ENCODE data around the gene CIB4. TPM values are rescaled to one million over a fixed set of nuclear protein-coding genes. Genes with fewer than 3 reads are reported as not detected.

CIB4 gene
- total and polyA plus RNA-seq, 7 donors = not detected

DNA sequence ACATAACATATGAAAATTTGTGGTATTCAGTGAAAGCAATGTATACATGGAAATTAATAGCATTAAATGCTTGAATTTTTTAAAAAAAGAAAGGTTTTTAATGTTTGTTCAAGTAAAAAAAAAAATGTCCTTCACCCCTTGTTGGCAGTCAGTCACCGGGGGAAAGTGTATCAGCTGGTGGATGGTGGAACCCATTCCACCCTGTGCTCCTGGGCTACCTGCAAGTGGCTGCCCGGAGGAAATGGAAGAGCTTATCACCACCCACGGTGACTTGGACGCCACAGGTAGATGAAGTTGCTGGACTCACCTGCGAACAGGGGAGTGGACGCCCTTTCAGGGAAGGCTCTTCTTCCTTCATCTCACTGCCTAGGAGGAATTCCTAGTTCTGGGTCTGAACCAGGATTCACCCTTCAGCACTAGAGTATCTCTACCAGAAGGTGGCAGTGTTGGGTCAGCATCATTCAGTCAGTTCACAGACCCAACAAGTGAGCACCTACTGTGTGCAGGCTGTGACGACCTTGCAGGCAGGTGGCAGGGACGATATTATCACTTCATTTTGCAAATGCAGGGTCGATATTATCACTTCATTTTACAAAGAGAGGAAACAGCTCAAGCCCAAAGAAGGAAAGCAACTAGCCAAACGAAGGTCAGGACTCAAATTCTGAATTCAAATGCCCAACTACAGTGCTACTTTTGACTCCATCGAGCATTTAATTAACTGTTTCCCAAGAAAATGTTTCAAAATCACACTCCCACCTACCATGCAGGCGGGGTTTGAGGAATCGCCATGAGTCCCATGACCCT is 35.8 kb downstream of the CIB4 start:
- Histone ChIP-seq H3K9me3 (no peaks in the 10 kb centered on the region), H3K4me3 (no peak overlapping the region), H3K36me3 (ENCODE audit: insufficient read depth in 1 of 2, low read depth in 1 of 2) (no peaks in the 10 kb centered on the region), H3K27me3 (ENCODE audit: insufficient read depth in 3 of 3, low read length in 2 of 3) (peaks cover 0 to 26% (median 0%) of the 10 kb centered on the region in 3 donors), H3K27ac (no peak overlapping the region), H3K4me1 (no peaks in the 10 kb centered on the region)
- WGBS, 3 donors = 32 to 35% (median 32%) methylated on average over 13 of the region's 13 CpGs
- DNase-seq (no peak), ATAC-seq (peak; percentile 57 to 82 (median 73))
- intact Hi-C loops (cut with DNase I) = loop anchor here (1.0 kb wide), 1 partner anchor 140 kb away; no protein-coding TSS in a partner anchor
- TF ChIP-seq, protein P1, sequence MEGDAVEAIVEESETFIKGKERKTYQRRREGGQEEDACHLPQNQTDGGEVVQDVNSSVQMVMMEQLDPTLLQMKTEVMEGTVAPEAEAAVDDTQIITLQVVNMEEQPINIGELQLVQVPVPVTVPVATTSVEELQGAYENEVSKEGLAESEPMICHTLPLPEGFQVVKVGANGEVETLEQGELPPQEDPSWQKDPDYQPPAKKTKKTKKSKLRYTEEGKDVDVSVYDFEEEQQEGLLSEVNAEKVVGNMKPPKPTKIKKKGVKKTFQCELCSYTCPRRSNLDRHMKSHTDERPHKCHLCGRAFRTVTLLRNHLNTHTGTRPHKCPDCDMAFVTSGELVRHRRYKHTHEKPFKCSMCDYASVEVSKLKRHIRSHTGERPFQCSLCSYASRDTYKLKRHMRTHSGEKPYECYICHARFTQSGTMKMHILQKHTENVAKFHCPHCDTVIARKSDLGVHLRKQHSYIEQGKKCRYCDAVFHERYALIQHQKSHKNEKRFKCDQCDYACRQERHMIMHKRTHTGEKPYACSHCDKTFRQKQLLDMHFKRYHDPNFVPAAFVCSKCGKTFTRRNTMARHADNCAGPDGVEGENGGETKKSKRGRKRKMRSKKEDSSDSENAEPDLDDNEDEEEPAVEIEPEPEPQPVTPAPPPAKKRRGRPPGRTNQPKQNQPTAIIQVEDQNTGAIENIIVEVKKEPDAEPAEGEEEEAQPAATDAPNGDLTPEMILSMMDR (IDR thresholded peaks at IDR 0.05) = peak; percentile 81

DNA sequence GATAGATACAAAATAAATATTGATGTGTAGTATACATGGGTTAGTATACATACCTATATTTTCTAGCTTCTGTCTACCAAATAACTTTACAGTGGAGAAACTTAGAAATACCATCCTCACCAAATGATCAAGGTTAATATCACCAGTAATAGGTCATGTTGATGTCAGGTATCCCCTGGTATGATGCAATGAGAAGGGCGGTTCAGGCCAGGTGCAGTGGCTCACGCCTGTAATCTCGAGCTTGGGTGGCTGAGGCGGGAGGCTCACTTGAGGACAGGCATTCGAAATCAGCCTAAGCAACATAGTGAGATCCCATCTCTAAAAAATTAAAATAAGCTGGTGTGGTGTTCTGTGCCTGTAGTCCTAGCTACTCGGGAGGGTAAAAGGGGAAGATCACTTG is 38.6 kb downstream of the CIB4 start:
- ATAC-seq = no peak
- intact Hi-C loops (cut with DNase I) = no loop called here
- peaks cover 0 to 26% (median 2%) of the 10 kb centered on the region in 3 donors for H3K27me3 ChIP-seq (ENCODE audit: insufficient read depth in 3 of 3, low read length in 2 of 3)
- H3K9me3 ChIP-seq = no peaks in the 10 kb centered on the region
- H3K4me3 ChIP-seq = no peak overlapping the region
- H3K4me1 ChIP-seq = no peaks in the 10 kb centered on the region
- no peak overlapping the region for H3K27ac ChIP-seq
- WGBS, 3 donors = 69 to 81% (median 78%) methylated on average over 6 of the region's 6 CpGs
- TF ChIP-seq, protein P1 (IDR thresholded peaks at IDR 0.05) = no peak
- no peak for DNase-seq
- H3K36me3 ChIP-seq (ENCODE audit: insufficient read depth in 1 of 2, low read depth in 1 of 2) = no peaks in the 10 kb centered on the region

DNA sequence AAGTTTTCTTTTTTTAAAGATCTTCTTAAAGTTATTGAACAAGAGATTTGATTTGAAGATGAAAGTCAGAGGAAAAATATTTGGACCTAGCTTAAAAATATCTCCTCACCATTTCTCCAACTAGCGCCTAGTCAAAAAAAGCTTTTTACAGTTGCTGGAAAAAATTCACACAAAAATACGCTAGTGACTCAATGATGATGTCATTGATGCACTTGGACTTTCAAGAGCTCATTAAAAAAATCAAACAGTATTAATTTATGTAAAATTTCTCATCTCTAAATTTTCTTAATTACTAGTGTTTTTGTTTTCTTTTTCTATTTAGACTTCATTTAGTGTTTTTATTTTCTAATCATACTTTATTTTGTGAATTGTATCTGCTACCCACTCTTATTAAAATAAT is 41.8 kb downstream of the CIB4 start:
- TF ChIP-seq, protein P1 (IDR thresholded peaks at IDR 0.05) = no peak
- Histone ChIP-seq H3K4me3 (no peak overlapping the region), H3K27me3 (ENCODE audit: insufficient read depth in 3 of 3, low read length in 2 of 3) (peaks cover 1 to 36% (median 2%) of the 10 kb centered on the region in 3 donors), H3K36me3 (ENCODE audit: insufficient read depth in 1 of 2, low read depth in 1 of 2) (no peaks in the 10 kb centered on the region), H3K4me1 (no peaks in the 10 kb centered on the region), H3K9me3 (no peaks in the 10 kb centered on the region), H3K27ac (no peak overlapping the region)
- WGBS, 3 donors = 78 to 89% (median 83%) methylated on average over 2 of the region's 2 CpGs
- intact Hi-C loops (cut with DNase I) = no loop called here
- DNase-seq (no peak), ATAC-seq (no peak)

DNA sequence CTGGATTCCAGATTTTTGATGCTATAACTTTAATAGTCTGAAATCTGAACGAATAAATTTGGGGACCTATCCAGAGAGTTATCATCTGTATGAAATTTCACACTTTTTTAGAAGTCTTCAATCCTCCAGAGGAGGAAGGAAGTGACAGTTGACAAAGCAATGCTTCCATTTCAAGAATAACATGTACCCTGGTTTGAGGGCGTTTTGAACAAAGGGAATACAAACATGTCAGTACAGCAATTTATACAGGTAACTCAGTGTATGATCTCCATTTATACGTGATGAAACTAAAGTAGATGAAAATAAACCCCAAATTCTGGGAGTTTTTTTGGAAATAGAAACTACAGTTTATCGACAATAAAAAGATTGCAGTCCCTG is 42.2 kb downstream of the CIB4 start:
- DNase-seq (no peak), ATAC-seq (no peak)
- Histone ChIP-seq H3K9me3 (no peaks in the 10 kb centered on the region), H3K4me3 (no peak overlapping the region), H3K36me3 (ENCODE audit: insufficient read depth in 1 of 2, low read depth in 1 of 2) (no peaks in the 10 kb centered on the region), H3K27ac (no peak overlapping the region), H3K4me1 (no peaks in the 10 kb centered on the region), H3K27me3 (ENCODE audit: insufficient read depth in 3 of 3, low read length in 2 of 3) (peaks cover 1 to 37% (median 2%) of the 10 kb centered on the region in 3 donors)
- intact Hi-C loops (cut with DNase I) = no loop called here
- TF ChIP-seq, protein P1 (IDR thresholded peaks at IDR 0.05) = no peak
- WGBS, 3 donors = 52 to 62% (median 53%) methylated on average over 4 of the region's 4 CpGs

Data from psoas muscle (tissue), 8 donors.